B cell (primary cell): ENCODE data around the gene TADA3.

Experiments used
- CTCF ChIP-seq: fragments of 200-600 bp; IDR thresholded peaks from one replicate; pipeline ENCODE4 v1.8.0; 2022; ENCODE audit warnings: antibody characterized with exemption, mild to moderate bottlenecking
- EZH2 ChIP-seq: IDR thresholded peaks from 2 replicates; pipeline ENCODE4 v1.6.1; 2012; ENCODE audit warnings: borderline replicate concordance, low read depth, mild to moderate bottlenecking, moderate library complexity, low read length; ENCODE audit not compliant: insufficient read depth, poor library complexity, severe bottlenecking

GRCh38 chr3:9742560-9742959 lies 49.7 kb downstream of the TADA3 start:
- TF ChIP-seq CTCF (no peak), EZH2 (no peak)
